Measurements from ENCODE around the gene HTT-AS.

GRCh38 chr4:3075652-3075981, 1.3 kb upstream of the HTT-AS start:
- TF ChIP-seq CTCF (IDR thresholded peaks at IDR 0.05 in 8 of 11, conservative IDR thresholded peaks at IDR 0.05 in 3 of 11) (no peak), POLR2A (IDR thresholded peaks at IDR 0.05) (no peak), POLR2AphosphoS5 (IDR thresholded peaks at IDR 0.05) (no peak)
